HEK293 (cell line): ENCODE data around the gene ZNF286A.

Experiments used
- CTCF ChIA-PET: fragments of 350-600 bp; formaldehyde crosslinking; extraction: SDS; loops from one replicate; lab custom pipeline; 2021; ENCODE audit warnings: antibody characterized with exemption; lab: Yijun Ruan, JAX
- POLR2A ChIA-PET: fragments of 300-600 bp; formaldehyde crosslinking; extraction: SDS; loops from one replicate; lab custom pipeline; 2020; ENCODE audit warnings: antibody characterized with exemption, inconsistent platforms; lab: Yijun Ruan, JAX
- H3K27ac ChIP-seq: fragments of 200-500 bp; sonication (Bioruptor generic); 2 replicates; pipeline ENCODE4 v1.5.1; 2014; ENCODE audit warnings: low read depth, low read length, control low read depth, inconsistent platforms; ENCODE audit errors: extremely low read depth
- H3K36me3 ChIP-seq, 2 experiments: fragments of 200-500 bp in 1 of 2; sonication (Bioruptor generic) in 1 of 2; 1 replicate in 1 of 2; 2 replicates in 1 of 2; pipeline ENCODE4 v1.5.1; 2014 to 2017; ENCODE audit warnings: inconsistent platforms in 2 of 2, low read length in 2 of 2; ENCODE audit not compliant: control insufficient read depth in 2 of 2, insufficient read depth in 1 of 2
- H3K4me1 ChIP-seq: fragments of 200-500 bp; sonication (Bioruptor generic); 2 replicates; pipeline ENCODE4 v1.5.1; 2014; ENCODE audit warnings: mild to moderate bottlenecking, low read length, inconsistent platforms; ENCODE audit not compliant: control insufficient read depth, insufficient read depth
- H3K4me3 ChIP-seq: 2 replicates; pipeline ENCODE4 v1.5.1; 2011; ENCODE audit warnings: low read depth, mild to moderate bottlenecking, control low read depth, low read length, moderate library complexity
- H3K9me3 ChIP-seq: fragments of 200-500 bp; sonication (Bioruptor generic); 2 replicates; pipeline ENCODE4 v1.5.1; 2014; ENCODE audit warnings: low read depth, low read length, inconsistent platforms; ENCODE audit not compliant: control insufficient read depth, insufficient read depth
- HOXC10 ChIP-seq: sonication (generic); formaldehyde crosslinking; IDR thresholded peaks from 2 replicates; pipeline ENCODE4 v1.8.1; 2023; ENCODE audit warnings: mild to moderate bottlenecking, missing genetic modification reagents
- KLF10 ChIP-seq: fragments of 450-650 bp; IDR thresholded peaks from 2 replicates; pipeline ENCODE4 v1.5.1; 2018; ENCODE audit warnings: missing biosample characterization, mild to moderate bottlenecking, missing genetic modification characterization
- RBAK ChIP-seq: fragments of 450-650 bp; formaldehyde crosslinking; IDR thresholded peaks from 2 replicates; pipeline ENCODE4 v1.5.1; 2016; ENCODE audit warnings: missing biosample characterization, missing genetic modification characterization
- ZBTB1 ChIP-seq: fragments of 450-650 bp; formaldehyde crosslinking; IDR thresholded peaks from 2 replicates; pipeline ENCODE4 v1.5.1; 2016; ENCODE audit warnings: missing biosample characterization, missing genetic modification characterization
- ZNF121 ChIP-seq: fragments of 450-650 bp; formaldehyde crosslinking; IDR thresholded peaks from 2 replicates; pipeline ENCODE4 v1.5.1; 2016; ENCODE audit warnings: missing biosample characterization, missing genetic modification characterization
- ZNF169 ChIP-seq: fragments of 450-650 bp; formaldehyde crosslinking; IDR thresholded peaks from 2 replicates; pipeline ENCODE4 v1.5.1; 2016; ENCODE audit warnings: missing biosample characterization, missing genetic modification characterization
- ZNF341 ChIP-seq: fragments of 450-650 bp; formaldehyde crosslinking; IDR thresholded peaks from 2 replicates; pipeline ENCODE4; 2016; ENCODE audit warnings: low read depth, missing biosample characterization, missing genetic modification characterization
- ZNF362 ChIP-seq: fragments of 450-650 bp; formaldehyde crosslinking; IDR thresholded peaks from 2 replicates; pipeline ENCODE4 v1.5.1; 2016; ENCODE audit warnings: missing biosample characterization, missing genetic modification characterization
- ZNF37A ChIP-seq: fragments of 450-650 bp; IDR thresholded peaks from 2 replicates; pipeline ENCODE4 v1.5.1; 2018; ENCODE audit warnings: missing biosample characterization, missing genetic modification characterization
- ZNF404 ChIP-seq: fragments of 450-650 bp; formaldehyde crosslinking; IDR thresholded peaks from 2 replicates; pipeline ENCODE4 v1.5.1; 2017; ENCODE audit warnings: missing biosample characterization, missing genetic modification characterization
- ZNF529 ChIP-seq: fragments of 450-650 bp; formaldehyde crosslinking; IDR thresholded peaks from 2 replicates; pipeline ENCODE4 v1.5.1; 2017; ENCODE audit warnings: missing genetic modification characterization, missing biosample characterization; ENCODE audit not compliant: insufficient replicate concordance
- ZNF660 ChIP-seq: fragments of 450-650 bp; IDR thresholded peaks from 2 replicates; pipeline ENCODE4 v1.5.1; 2018; ENCODE audit warnings: missing biosample characterization, mild to moderate bottlenecking, missing genetic modification characterization
- ZNF701 ChIP-seq: fragments of 450-650 bp; formaldehyde crosslinking; IDR thresholded peaks from 2 replicates; pipeline ENCODE4 v1.5.1; 2016; ENCODE audit warnings: missing biosample characterization, missing genetic modification characterization
- ZNF768 ChIP-seq: fragments of 450-650 bp; formaldehyde crosslinking; IDR thresholded peaks from 2 replicates; pipeline ENCODE4 v1.5.1; 2018; ENCODE audit warnings: missing biosample characterization, mild to moderate bottlenecking, missing genetic modification characterization
- ZNF837 ChIP-seq: fragments of 450-650 bp; formaldehyde crosslinking; IDR thresholded peaks from 2 replicates; pipeline ENCODE4 v1.5.1; 2016; ENCODE audit warnings: missing biosample characterization, missing genetic modification characterization
- ZNF843 ChIP-seq: fragments of 450-650 bp; formaldehyde crosslinking; IDR thresholded peaks from 2 replicates; pipeline ENCODE4 v1.5.1; 2016; ENCODE audit warnings: missing biosample characterization, missing genetic modification characterization
- TF ChIP-seq, protein P1 (sequence below): fragments of 450-650 bp; formaldehyde crosslinking; IDR thresholded peaks from 2 replicates; pipeline ENCODE4 v1.5.1; 2016; ENCODE audit warnings: missing biosample characterization, missing genetic modification characterization
- TF ChIP-seq, protein P2 (sequence below): fragments of 450-650 bp; formaldehyde crosslinking; IDR thresholded peaks from 2 replicates; pipeline ENCODE4 v1.5.1; 2016; ENCODE audit warnings: missing biosample characterization, missing genetic modification characterization, borderline replicate concordance
- TF ChIP-seq, protein P3 (sequence below): fragments of 450-650 bp; formaldehyde crosslinking; IDR thresholded peaks from 2 replicates; pipeline ENCODE4 v1.5.1; 2016; ENCODE audit warnings: missing biosample characterization, missing genetic modification characterization

The ZNF286A gene

DNA sequence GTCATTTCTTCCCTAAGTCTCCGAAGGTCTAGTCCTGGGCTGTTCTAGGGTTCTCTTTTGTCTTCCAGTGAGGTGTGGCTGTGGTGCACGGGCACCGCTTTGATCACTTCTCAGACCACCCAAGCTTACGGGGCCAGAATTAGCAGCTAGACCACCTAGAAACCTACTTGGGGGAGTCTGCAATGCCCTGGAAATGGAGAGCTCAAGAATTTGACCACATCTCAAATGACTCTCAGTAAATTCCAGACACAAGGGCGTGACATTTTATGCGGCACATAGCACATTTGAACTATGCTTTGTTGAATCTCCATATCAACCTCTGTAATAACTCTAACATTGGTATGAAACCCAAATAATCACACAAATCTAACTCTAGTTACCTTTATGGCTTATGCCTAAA lies 40.3 kb upstream of the ZNF286A start:
- ChIA-PET POLR2A (interaction anchor here (0.8 kb wide), 1 partner anchor 40 kb away, joined by 3 read pairs; the partner anchor contains the start of gene ZNF286A), CTCF (no interaction called here)
- Histone ChIP-seq H3K9me3 (no peaks in the 10 kb centered on the region), H3K36me3 (peaks cover 3 to 59% of the 10 kb centered on the region in 2 experiments), H3K27ac (no peak overlapping the region), H3K4me3 (no peak overlapping the region), H3K4me1 (peaks cover under 1% of the 10 kb centered on the region; the same call in 1 of the 2 replicates)
- no peak for TF ChIP-seq HOXC10 (CRISPR knock-in tag)
- no peak for TF ChIP-seq ZNF701
- TF ChIP-seq KLF10 = no peak
- no peak for TF ChIP-seq ZNF341 (tag by site-specific recombination)
- no peak for TF ChIP-seq ZNF404 (tag by site-specific recombination)
- TF ChIP-seq ZNF837 (tag by site-specific recombination) = no peak
- TF ChIP-seq, protein P1, sequence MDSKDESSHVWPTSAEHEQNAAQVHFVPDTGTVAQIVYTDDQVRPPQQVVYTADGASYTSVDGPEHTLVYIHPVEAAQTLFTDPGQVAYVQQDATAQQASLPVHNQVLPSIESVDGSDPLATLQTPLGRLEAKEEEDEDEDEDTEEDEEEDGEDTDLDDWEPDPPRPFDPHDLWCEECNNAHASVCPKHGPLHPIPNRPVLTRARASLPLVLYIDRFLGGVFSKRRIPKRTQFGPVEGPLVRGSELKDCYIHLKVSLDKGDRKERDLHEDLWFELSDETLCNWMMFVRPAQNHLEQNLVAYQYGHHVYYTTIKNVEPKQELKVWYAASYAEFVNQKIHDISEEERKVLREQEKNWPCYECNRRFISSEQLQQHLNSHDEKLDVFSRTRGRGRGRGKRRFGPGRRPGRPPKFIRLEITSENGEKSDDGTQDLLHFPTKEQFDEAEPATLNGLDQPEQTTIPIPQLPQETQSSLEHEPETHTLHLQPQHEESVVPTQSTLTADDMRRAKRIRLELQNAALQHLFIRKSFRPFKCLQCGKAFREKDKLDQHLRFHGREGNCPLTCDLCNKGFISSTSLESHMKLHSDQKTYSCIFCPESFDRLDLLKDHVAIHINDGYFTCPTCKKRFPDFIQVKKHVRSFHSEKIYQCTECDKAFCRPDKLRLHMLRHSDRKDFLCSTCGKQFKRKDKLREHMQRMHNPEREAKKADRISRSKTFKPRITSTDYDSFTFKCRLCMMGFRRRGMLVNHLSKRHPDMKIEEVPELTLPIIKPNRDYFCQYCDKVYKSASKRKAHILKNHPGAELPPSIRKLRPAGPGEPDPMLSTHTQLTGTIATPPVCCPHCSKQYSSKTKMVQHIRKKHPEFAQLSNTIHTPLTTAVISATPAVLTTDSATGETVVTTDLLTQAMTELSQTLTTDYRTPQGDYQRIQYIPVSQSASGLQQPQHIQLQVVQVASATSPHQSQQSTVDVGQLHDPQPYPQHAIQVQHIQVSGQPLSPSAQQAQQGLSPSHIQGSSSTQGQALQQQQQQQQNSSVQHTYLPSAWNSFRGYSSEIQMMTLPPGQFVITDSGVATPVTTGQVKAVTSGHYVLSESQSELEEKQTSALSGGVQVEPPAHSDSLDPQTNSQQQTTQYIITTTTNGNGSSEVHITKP = no peak
- TF ChIP-seq ZNF37A (tag by site-specific recombination) = no peak
- no peak for TF ChIP-seq ZBTB1 (tag by site-specific recombination)
- TF ChIP-seq, protein P2, sequence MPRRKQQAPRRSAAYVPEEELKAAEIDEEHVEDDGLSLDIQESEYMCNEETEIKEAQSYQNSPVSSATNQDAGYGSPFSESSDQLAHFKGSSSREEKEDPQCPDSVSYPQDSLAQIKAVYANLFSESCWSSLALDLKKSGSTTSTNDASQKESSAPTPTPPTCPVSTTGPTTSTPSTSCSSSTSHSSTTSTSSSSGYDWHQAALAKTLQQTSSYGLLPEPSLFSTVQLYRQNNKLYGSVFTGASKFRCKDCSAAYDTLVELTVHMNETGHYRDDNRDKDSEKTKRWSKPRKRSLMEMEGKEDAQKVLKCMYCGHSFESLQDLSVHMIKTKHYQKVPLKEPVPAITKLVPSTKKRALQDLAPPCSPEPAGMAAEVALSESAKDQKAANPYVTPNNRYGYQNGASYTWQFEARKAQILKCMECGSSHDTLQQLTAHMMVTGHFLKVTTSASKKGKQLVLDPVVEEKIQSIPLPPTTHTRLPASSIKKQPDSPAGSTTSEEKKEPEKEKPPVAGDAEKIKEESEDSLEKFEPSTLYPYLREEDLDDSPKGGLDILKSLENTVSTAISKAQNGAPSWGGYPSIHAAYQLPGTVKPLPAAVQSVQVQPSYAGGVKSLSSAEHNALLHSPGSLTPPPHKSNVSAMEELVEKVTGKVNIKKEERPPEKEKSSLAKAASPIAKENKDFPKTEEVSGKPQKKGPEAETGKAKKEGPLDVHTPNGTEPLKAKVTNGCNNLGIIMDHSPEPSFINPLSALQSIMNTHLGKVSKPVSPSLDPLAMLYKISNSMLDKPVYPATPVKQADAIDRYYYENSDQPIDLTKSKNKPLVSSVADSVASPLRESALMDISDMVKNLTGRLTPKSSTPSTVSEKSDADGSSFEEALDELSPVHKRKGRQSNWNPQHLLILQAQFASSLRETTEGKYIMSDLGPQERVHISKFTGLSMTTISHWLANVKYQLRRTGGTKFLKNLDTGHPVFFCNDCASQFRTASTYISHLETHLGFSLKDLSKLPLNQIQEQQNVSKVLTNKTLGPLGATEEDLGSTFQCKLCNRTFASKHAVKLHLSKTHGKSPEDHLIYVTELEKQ (tag by site-specific recombination) = no peak
- no peak for TF ChIP-seq ZNF121
- TF ChIP-seq ZNF843 = no peak
- TF ChIP-seq, protein P3, sequence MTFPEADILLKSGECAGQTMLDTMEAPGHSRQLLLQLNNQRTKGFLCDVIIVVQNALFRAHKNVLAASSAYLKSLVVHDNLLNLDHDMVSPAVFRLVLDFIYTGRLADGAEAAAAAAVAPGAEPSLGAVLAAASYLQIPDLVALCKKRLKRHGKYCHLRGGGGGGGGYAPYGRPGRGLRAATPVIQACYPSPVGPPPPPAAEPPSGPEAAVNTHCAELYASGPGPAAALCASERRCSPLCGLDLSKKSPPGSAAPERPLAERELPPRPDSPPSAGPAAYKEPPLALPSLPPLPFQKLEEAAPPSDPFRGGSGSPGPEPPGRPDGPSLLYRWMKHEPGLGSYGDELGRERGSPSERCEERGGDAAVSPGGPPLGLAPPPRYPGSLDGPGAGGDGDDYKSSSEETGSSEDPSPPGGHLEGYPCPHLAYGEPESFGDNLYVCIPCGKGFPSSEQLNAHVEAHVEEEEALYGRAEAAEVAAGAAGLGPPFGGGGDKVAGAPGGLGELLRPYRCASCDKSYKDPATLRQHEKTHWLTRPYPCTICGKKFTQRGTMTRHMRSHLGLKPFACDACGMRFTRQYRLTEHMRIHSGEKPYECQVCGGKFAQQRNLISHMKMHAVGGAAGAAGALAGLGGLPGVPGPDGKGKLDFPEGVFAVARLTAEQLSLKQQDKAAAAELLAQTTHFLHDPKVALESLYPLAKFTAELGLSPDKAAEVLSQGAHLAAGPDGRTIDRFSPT = no peak
- no peak for TF ChIP-seq ZNF169 (tag by site-specific recombination)
- no peak for TF ChIP-seq ZNF529
- no peak for TF ChIP-seq ZNF362 (tag by site-specific recombination)
- no peak for TF ChIP-seq ZNF660 (tag by site-specific recombination)
- TF ChIP-seq ZNF768 (tag by site-specific recombination) = no peak
- no peak for TF ChIP-seq RBAK
